Vagina (tissue), 2 donors: ENCODE data around the gene SPOCK3. TPM values are rescaled to one million over a fixed set of nuclear protein-coding genes. Genes with fewer than 3 reads are reported as not detected.

Source experiments
- DNase-seq, 2 donors: peaks; one replicate each; pipeline ENCODE4 v3.0.0-alpha.2; 2017; ENCODE audit errors: extremely low spot score in 2 of 2
- H3K27ac ChIP-seq: fragments of 200-600 bp; sonication (generic); one replicate; pipeline ENCODE4 v1.5.1; 2019
- H3K27me3 ChIP-seq: fragments of 200-600 bp; sonication (generic); one replicate; pipeline ENCODE4 v1.5.1; 2019
- H3K36me3 ChIP-seq, 2 donors: fragments of 200-600 bp; sonication (generic); one replicate each; pipeline ENCODE4 v1.5.1; 2017 to 2019
- H3K4me1 ChIP-seq: fragments of 200-600 bp; sonication (generic); one replicate; pipeline ENCODE4 v1.5.1; 2019
- H3K4me3 ChIP-seq, 2 donors: fragments of 200-600 bp; sonication (generic); 1 replicate in 1 of 2; 2 replicates in 1 of 2; pipeline ENCODE4 v1.5.1; 2016 to 2019
- H3K9me3 ChIP-seq: fragments of 200-600 bp; sonication (generic); one replicate; pipeline ENCODE4 v1.5.1; 2019
- CTCF ChIP-seq, 3 experiments: fragments of 450-650 bp in 2 of 3; fragments of 200-600 bp in 1 of 3; sonication (generic) in 1 of 3; IDR thresholded peaks; one replicate each; pipeline ENCODE4 v1.5.1; 2017 to 2019; ENCODE audit warnings: antibody characterized with exemption in 3 of 3, mild to moderate bottlenecking in 2 of 3, moderate library complexity in 2 of 3
- POLR2A ChIP-seq, 2 donors: fragments of 450-650 bp; IDR thresholded peaks; one replicate each; pipeline ENCODE4 v1.6.1; 2017; ENCODE audit warnings: antibody characterized with exemption in 2 of 2, mild to moderate bottlenecking in 2 of 2, moderate library complexity in 2 of 2
- POLR2AphosphoS5 ChIP-seq, 2 donors: sonication (generic); formaldehyde crosslinking; IDR thresholded peaks; one replicate each; pipeline ENCODE4 v1.9.0; 2017; ENCODE audit warnings: antibody characterized with exemption in 2 of 2, mild to moderate bottlenecking in 2 of 2, low read depth in 1 of 2; ENCODE audit not compliant: insufficient read depth in 1 of 2
- intact Hi-C: fragments of 100-400 bp; cut with DNase I; formaldehyde crosslinking; loops from one replicate; pipeline ENCODE4 v1.15.1; 2023
- total RNA-seq: library from RNA; depleted of rRNA; stranded (reverse); fragments of >200 nt; gene quantifications from one replicate; pipeline ENCODE4 v1.2.3, GENCODE V29; 2016

The SPOCK3 gene
- total RNA-seq, 1 donor from 2014 or later: 0.74 TPM

GRCh38 chr4:167114416-167114971 is 119.8 kb downstream of the SPOCK3 start:
- Histone ChIP-seq H3K27me3 (no peaks in the 10 kb centered on the region), H3K36me3 (no peaks in the 10 kb centered on the region), H3K9me3 (no peaks in the 10 kb centered on the region), H3K4me1 (no peaks in the 10 kb centered on the region), H3K4me3 (no peak overlapping the region), H3K27ac (no peak overlapping the region)
- DNase-seq: no peak
- intact Hi-C loops: no loop called here
- TF ChIP-seq POLR2A (IDR thresholded peaks at IDR 0.05) (no peak), POLR2AphosphoS5 (IDR thresholded peaks at IDR 0.05; ENCODE audit: insufficient read depth in 1 of 2, low read depth in 1 of 2) (no peak), CTCF (IDR thresholded peaks at IDR 0.05) (no peak)

GRCh38 chr4:167111622-167112021 is 122.7 kb downstream of the SPOCK3 start:
- Histone ChIP-seq H3K9me3 (no peaks in the 10 kb centered on the region), H3K27ac (no peak overlapping the region), H3K4me3 (no peak overlapping the region), H3K4me1 (no peaks in the 10 kb centered on the region), H3K27me3 (no peaks in the 10 kb centered on the region), H3K36me3 (no peaks in the 10 kb centered on the region)
- no peak for DNase-seq
- no peak for TF ChIP-seq CTCF (IDR thresholded peaks at IDR 0.05)
- TF ChIP-seq POLR2AphosphoS5 (IDR thresholded peaks at IDR 0.05; ENCODE audit: insufficient read depth in 1 of 2, low read depth in 1 of 2): no peak
- no peak for TF ChIP-seq POLR2A (IDR thresholded peaks at IDR 0.05)
- intact Hi-C loops: no loop called here

- Histone ChIP-seq H3K4me1 (no peaks in the 10 kb centered on the region), H3K4me3 (no peak overlapping the region), H3K27me3 (no peaks in the 10 kb centered on the region), H3K9me3 (no peaks in the 10 kb centered on the region), H3K36me3 (no peaks in the 10 kb centered on the region), H3K27ac (no peak overlapping the region)
- DNase-seq: no peak
- TF ChIP-seq POLR2AphosphoS5 (IDR thresholded peaks at IDR 0.05; ENCODE audit: insufficient read depth in 1 of 2, low read depth in 1 of 2) (no peak), CTCF (IDR thresholded peaks at IDR 0.05) (no peak), POLR2A (IDR thresholded peaks at IDR 0.05) (no peak)
- intact Hi-C loops: no loop called here
These were observed 123.2 kb downstream of the SPOCK3 start for GRCh38 chr4:167111092-167111491.

GRCh38 chr4:167109859-167110258 is 124.4 kb downstream of the SPOCK3 start:
- no peak overlapping the region for H3K4me3 ChIP-seq
- TF ChIP-seq POLR2AphosphoS5 (IDR thresholded peaks at IDR 0.05; ENCODE audit: insufficient read depth in 1 of 2, low read depth in 1 of 2) (no peak), CTCF (IDR thresholded peaks at IDR 0.05) (no peak), POLR2A (IDR thresholded peaks at IDR 0.05) (no peak)
- no peaks in the 10 kb centered on the region for H3K27me3 ChIP-seq
- H3K9me3 ChIP-seq: no peaks in the 10 kb centered on the region
- no peaks in the 10 kb centered on the region for H3K36me3 ChIP-seq
- H3K27ac ChIP-seq: no peak overlapping the region
- no peak for DNase-seq
- H3K4me1 ChIP-seq: no peaks in the 10 kb centered on the region
- intact Hi-C loops: no loop called here

GRCh38 chr4:167105857-167106256 is 128.4 kb downstream of the SPOCK3 start:
- H3K36me3 ChIP-seq: no peaks in the 10 kb centered on the region
- no peak for DNase-seq
- no peak overlapping the region for H3K27ac ChIP-seq
- intact Hi-C loops: no loop called here
- no peaks in the 10 kb centered on the region for H3K9me3 ChIP-seq
- H3K4me1 ChIP-seq: no peaks in the 10 kb centered on the region
- H3K4me3 ChIP-seq: no peak overlapping the region
- TF ChIP-seq POLR2AphosphoS5 (IDR thresholded peaks at IDR 0.05; ENCODE audit: insufficient read depth in 1 of 2, low read depth in 1 of 2): no peak
- TF ChIP-seq POLR2A (IDR thresholded peaks at IDR 0.05): no peak
- TF ChIP-seq CTCF (IDR thresholded peaks at IDR 0.05): no peak
- H3K27me3 ChIP-seq: no peaks in the 10 kb centered on the region
